Left ventricle myocardium inferior (tissue), 1 donor: Measurements from ENCODE around the gene CACNA2D1. TPM values are rescaled to one million over a fixed set of nuclear protein-coding genes. Genes with fewer than 3 reads are reported as not detected.

Experiments
- DNase-seq: peaks from one replicate; pipeline ENCODE4 v3.0.0-alpha.2; 2020
- H3K27ac ChIP-seq: fragments of 200-600 bp; replicated peaks from 2 replicates; pipeline ENCODE4 v1.8.0; 2021
- H3K27me3 ChIP-seq: fragments of 200-600 bp; 2 replicates; pipeline ENCODE4 v1.8.0; 2021; ENCODE audit warnings: low read depth
- H3K36me3 ChIP-seq: fragments of 200-600 bp; 2 replicates; pipeline ENCODE4 v1.8.0; 2021
- H3K4me1 ChIP-seq: fragments of 200-600 bp; 2 replicates; pipeline ENCODE4 v1.8.0; 2021
- H3K4me3 ChIP-seq: fragments of 200-600 bp; 2 replicates; pipeline ENCODE4 v1.8.0; 2021; ENCODE audit warnings: mild to moderate bottlenecking, moderate library complexity
- H3K9me3 ChIP-seq: fragments of 200-600 bp; replicated peaks from 2 replicates; pipeline ENCODE4 v1.8.0; 2021
- intact Hi-C: fragments of 100-400 bp; cut with micrococcal nuclease; formaldehyde crosslinking; loops from one replicate; pipeline ENCODE4 v1.11.0; 2022
- total RNA-seq: library from RNA; stranded (reverse); fragmentation: NEBNext Ultra II Directional; extraction: Animal tissue kit (Norgen Biotek cat#: 25700); gene quantifications from one replicate; pipeline ENCODE4 v1.2.1, GENCODE V29; 2021
- TF ChIP-seq, protein P1 (sequence below): fragments of 200-600 bp; IDR thresholded peaks from 2 replicates; pipeline ENCODE4 v1.8.0; 2021; ENCODE audit warnings: antibody characterized with exemption, mild to moderate bottlenecking, borderline replicate concordance
- donor health status: DM: no; HTN: yes; CAD: no; lungs with severe emphysema.

The CACNA2D1 gene
- total RNA-seq, 1 donor from 2014 or later = 64.6 TPM

- Histone ChIP-seq H3K27me3 (no peaks in the 10 kb centered on the region), H3K4me1 (peaks cover 42% of the 10 kb centered on the region), H3K27ac (no peak overlapping the region), H3K4me3 (no peak overlapping the region), H3K9me3 (no peaks in the 10 kb centered on the region), H3K36me3 (peaks cover 3% of the 10 kb centered on the region)
- no peak for DNase-seq
- TF ChIP-seq, protein P1, sequence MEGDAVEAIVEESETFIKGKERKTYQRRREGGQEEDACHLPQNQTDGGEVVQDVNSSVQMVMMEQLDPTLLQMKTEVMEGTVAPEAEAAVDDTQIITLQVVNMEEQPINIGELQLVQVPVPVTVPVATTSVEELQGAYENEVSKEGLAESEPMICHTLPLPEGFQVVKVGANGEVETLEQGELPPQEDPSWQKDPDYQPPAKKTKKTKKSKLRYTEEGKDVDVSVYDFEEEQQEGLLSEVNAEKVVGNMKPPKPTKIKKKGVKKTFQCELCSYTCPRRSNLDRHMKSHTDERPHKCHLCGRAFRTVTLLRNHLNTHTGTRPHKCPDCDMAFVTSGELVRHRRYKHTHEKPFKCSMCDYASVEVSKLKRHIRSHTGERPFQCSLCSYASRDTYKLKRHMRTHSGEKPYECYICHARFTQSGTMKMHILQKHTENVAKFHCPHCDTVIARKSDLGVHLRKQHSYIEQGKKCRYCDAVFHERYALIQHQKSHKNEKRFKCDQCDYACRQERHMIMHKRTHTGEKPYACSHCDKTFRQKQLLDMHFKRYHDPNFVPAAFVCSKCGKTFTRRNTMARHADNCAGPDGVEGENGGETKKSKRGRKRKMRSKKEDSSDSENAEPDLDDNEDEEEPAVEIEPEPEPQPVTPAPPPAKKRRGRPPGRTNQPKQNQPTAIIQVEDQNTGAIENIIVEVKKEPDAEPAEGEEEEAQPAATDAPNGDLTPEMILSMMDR = no peak
- intact Hi-C loops = no loop called here
Observed at GRCh38 chr7:82397879-82398524, 45.6 kb downstream of the CACNA2D1 start.

GRCh38 chr7:82396343-82396742 lies 47.2 kb downstream of the CACNA2D1 start:
- Histone ChIP-seq H3K4me3 (no peak overlapping the region), H3K27me3 (no peaks in the 10 kb centered on the region), H3K4me1 (peaks cover 42% of the 10 kb centered on the region), H3K9me3 (no peaks in the 10 kb centered on the region), H3K36me3 (no peaks in the 10 kb centered on the region), H3K27ac (no peak overlapping the region)
- DNase-seq = no peak
- TF ChIP-seq, protein P1 = no peak
- intact Hi-C loops = no loop called here

DNA sequence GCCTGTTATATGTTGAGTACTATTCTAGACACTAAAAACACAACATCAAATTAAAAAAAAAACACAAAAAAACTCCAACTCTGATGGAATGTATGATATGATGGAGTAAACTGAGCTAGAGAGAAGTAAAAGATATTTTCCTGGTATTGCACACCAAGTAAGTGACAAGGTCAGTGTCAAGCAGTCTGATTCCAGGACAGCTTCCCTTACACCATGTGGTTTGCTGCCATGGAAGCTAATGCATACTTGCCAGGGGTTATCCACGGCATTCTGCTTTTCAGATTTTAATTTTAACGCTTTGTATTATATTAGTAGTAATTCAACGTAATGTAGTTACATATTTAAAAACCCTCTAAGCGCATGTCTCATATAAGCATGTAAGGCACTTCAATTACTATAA lies 48.4 kb downstream of the CACNA2D1 start:
- TF ChIP-seq, protein P1 = no peak
- Histone ChIP-seq H3K4me3 (no peak overlapping the region), H3K36me3 (no peaks in the 10 kb centered on the region), H3K27ac (no peak overlapping the region), H3K27me3 (no peaks in the 10 kb centered on the region), H3K4me1 (peaks cover 54% of the 10 kb centered on the region), H3K9me3 (no peaks in the 10 kb centered on the region)
- intact Hi-C loops = no loop called here
- no peak for DNase-seq

- intact Hi-C loops = no loop called here
- H3K27ac ChIP-seq = no peak overlapping the region
- DNase-seq = no peak
- no peaks in the 10 kb centered on the region for H3K27me3 ChIP-seq
- no peak overlapping the region for H3K4me3 ChIP-seq
- no peaks in the 10 kb centered on the region for H3K9me3 ChIP-seq
- H3K36me3 ChIP-seq = no peaks in the 10 kb centered on the region
- peaks cover 67% of the 10 kb centered on the region for H3K4me1 ChIP-seq
- TF ChIP-seq, protein P1 = no peak
Observed at GRCh38 chr7:82393840-82394220, 49.7 kb downstream of the CACNA2D1 start.

GRCh38 chr7:82393076-82393839 lies 50.3 kb downstream of the CACNA2D1 start:
- no peak for DNase-seq
- peaks cover 73% of the 10 kb centered on the region for H3K4me1 ChIP-seq
- H3K4me3 ChIP-seq = no peak overlapping the region
- TF ChIP-seq, protein P1 = no peak
- intact Hi-C loops = no loop called here
- no peaks in the 10 kb centered on the region for H3K9me3 ChIP-seq
- no peaks in the 10 kb centered on the region for H3K27me3 ChIP-seq
- H3K27ac ChIP-seq = no peak overlapping the region
- H3K36me3 ChIP-seq = no peaks in the 10 kb centered on the region
